GM12874 (cell line): Measurements from ENCODE around the gene FABP6.

Experiments
- CTCF ChIP-seq: IDR thresholded peaks from 2 replicates; pipeline ENCODE4 v1.5.1; 2011; ENCODE audit warnings: low read depth, mild to moderate bottlenecking, control low read depth, low read length, moderate library complexity; ENCODE audit not compliant: insufficient read depth

FABP6 gene

DNA sequence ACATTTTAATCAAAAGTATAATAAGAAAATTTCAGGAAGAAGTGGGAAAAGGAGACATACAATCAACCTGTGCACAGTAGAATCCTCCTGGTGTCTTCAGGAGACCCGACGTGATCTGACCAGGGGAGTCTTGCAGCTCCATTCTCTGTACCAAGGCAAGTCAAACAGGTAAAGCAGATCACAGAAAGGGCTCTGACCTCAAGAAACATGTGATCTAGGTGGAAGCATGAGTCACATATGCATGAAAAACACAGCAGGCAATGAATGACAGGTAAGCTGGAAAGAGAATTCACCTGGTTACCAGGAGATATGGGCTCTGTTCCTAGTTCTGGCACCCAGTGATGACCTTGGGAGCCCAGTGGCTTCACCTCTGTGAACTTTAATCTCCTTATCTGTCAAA lies 19.4 kb upstream of the FABP6 start:
- no peak for TF ChIP-seq CTCF

GRCh38 chr5:160210606-160211005 lies 18.7 kb upstream of the FABP6 start:
- no peak for TF ChIP-seq CTCF

DNA sequence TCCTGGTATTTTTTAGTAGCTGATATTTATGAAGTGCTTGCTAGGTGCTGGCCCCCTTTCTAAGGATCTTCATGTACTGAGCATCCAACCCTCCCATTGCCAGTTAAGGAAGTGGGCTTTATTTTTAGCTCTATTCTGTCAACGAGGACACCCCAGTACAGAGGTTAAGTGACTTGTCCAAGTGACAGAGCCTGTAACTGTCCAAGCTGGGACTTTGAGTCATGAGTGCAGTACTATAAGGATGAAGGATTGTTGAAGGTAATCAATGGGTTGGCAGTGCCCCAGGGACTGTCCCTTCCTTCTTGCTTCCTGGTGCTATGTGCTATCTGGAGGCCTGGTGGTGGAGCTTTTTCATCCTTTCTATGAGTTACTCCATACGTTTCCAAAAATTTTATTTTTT lies 18.0 kb upstream of the FABP6 start:
- TF ChIP-seq CTCF, result no peak

- no peak for TF ChIP-seq CTCF
These were observed 15.8 kb upstream of the FABP6 start for GRCh38 chr5:160213537-160213936.

- TF ChIP-seq CTCF, result no peak
These were observed 9.9 kb upstream of the FABP6 start for GRCh38 chr5:160219356-160219755.

- no peak for TF ChIP-seq CTCF
These were observed 8.2 kb upstream of the FABP6 start for GRCh38 chr5:160221082-160221481.

- TF ChIP-seq CTCF, result no peak
These were observed 2.3 kb upstream of the FABP6 start for GRCh38 chr5:160227012-160227411.

DNA sequence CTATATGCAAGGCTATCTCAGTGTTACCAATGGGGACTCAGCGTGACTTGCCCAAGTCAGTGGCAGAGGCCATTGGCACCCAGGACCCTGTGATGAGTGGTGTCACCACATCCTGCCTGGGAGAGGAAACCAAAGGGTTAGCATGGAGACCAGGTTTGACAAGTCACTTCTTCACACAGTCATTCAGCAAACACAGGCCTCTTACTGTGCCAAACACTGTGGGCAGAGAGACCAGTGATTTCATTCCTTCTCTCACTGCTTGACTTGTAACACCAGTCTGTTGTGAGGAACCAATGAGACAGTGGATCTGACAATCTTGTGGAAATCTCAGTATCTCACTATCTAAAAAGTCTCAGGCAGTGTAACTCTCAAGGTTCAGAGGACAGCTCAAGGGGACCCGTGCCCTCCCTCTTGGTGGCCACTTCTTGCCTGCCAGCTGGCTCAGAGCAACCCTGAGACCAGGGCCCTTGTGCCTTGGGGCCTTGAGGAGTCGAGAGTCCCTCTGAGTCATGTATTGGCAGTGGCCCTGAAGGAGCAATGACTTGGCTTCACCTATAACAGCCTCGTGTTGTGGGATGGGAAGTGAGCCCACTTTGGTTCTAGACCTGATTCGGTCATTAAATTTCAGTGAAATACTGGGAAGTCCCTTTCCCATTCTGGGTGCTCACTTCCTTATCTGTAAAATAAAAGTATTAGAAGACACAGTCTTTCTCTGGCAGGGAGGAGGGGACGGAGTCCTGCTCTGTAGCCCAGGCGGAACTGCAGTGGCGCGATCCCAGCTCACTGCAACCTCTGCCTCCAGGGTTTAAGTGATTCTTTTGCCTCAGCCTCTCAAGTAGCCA lies 1.6 kb downstream of the FABP6 start:
- TF ChIP-seq CTCF, result no peak
